AG10803 (cell line): ENCODE results near the gene HAND1.

Source experiments
- DNase-seq: peaks from one replicate; pipeline ENCODE4 v3.0.0; 2010; ENCODE audit warnings: low read depth
- H3K4me3 ChIP-seq: 2 replicates; pipeline ENCODE4 v1.5.1; 2011; ENCODE audit warnings: mild to moderate bottlenecking, low read length, control low read depth
- CTCF ChIP-seq: conservative IDR thresholded peaks from 2 replicates; pipeline ENCODE4 v1.5.1; 2011; ENCODE audit warnings: mild to moderate bottlenecking, low read length, control low read depth, inconsistent platforms

The HAND1 gene

GRCh38 chr5:154474396-154475334 is 3.4 kb downstream of the HAND1 start:
- no peak for TF ChIP-seq CTCF

GRCh38 chr5:154473581-154474283 is 4.3 kb downstream of the HAND1 start:
- DNase-seq: no peak
- TF ChIP-seq CTCF: no peak
- no peak overlapping the region for H3K4me3 ChIP-seq

More at GRCh38 chr5:154474396-154475334, 3.4 kb downstream of the HAND1 start:
- no peak for DNase-seq
- no peak overlapping the region for H3K4me3 ChIP-seq

DNA sequence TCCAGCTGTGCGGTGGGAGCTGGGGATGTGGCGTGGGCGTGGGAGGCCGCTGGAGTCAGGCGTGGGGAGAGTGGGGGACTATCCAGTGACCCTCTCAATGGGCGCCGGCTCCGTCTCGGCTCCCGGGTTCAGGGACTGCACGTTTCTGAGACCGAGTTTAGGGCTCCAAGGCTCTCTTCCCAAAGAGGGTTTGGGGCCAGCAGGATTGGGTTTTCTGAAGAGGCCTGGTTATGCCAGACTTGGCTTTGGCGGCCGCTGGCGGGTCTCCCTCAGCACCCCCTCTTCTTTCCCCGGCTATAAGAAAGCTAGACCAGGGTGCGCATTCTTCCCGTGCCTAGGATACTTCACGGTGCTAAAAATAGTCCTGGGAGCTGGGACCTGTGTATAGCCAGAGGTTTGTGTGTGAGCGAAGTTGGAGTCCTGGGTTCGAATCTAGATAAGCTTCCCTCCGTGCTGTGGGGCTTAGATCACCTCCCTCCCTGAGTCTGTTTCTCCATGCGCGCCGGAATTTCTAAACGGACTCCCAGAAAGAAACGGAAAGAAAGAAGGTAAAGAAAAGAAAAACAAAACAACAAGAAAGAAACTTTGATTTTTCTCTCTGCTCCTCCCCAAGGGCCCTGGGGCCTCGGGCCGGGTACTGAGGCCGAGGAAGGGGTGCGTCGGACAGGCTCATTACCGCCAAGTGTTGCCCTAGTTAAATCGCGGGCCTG is 5.0 kb downstream of the HAND1 start:
- no peak overlapping the region for H3K4me3 ChIP-seq
- peak; percentile 17 for DNase-seq
- TF ChIP-seq CTCF: no peak

DNA sequence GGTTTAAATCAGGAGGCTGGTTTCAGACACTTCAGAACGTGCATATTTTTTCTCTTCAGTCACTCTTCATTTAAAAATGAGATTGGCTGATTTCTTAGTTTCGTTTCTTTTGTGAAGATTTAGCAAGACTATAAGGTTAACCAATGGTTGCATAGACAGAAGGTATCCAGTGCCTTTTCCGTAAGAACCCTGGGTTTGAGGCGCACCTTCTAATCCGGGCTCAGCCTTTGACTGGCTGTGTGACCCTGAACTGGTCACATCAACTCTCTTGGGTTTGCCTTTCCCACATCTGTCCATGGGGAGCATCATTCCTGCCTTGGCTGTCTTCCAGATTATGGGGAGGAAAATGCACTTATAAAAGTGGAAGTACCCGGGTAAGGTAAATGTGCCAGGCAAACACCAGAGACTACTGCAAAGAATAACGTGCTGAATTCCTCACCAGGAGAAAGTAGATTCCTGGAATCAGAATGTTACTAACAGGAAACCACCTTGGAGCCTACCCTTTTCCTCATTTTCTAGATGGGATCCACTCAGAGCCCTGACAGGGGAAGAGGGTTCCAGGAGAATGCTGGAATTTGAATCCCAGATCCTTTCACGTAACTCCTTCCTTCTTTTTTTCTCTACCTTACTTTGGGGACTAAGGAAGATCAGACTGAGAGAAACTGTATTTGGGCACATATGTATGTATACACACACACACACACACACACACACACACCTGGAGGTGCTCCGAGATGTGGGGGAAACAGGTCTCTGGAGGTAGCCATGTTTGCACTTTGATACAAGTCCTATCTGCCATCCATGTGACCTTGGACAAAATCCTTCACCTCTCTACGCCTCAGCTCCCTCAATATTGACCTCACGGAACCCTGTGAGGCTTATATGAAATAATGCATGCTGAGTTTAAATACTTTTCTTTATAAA is 6.8 kb downstream of the HAND1 start:
- H3K4me3 ChIP-seq: no peak overlapping the region
- DNase-seq: no peak
- TF ChIP-seq CTCF: no peak

GRCh38 chr5:154470137-154470536 is 7.9 kb downstream of the HAND1 start:
- H3K4me3 ChIP-seq: no peak overlapping the region
- TF ChIP-seq CTCF: no peak
- no peak for DNase-seq

DNA sequence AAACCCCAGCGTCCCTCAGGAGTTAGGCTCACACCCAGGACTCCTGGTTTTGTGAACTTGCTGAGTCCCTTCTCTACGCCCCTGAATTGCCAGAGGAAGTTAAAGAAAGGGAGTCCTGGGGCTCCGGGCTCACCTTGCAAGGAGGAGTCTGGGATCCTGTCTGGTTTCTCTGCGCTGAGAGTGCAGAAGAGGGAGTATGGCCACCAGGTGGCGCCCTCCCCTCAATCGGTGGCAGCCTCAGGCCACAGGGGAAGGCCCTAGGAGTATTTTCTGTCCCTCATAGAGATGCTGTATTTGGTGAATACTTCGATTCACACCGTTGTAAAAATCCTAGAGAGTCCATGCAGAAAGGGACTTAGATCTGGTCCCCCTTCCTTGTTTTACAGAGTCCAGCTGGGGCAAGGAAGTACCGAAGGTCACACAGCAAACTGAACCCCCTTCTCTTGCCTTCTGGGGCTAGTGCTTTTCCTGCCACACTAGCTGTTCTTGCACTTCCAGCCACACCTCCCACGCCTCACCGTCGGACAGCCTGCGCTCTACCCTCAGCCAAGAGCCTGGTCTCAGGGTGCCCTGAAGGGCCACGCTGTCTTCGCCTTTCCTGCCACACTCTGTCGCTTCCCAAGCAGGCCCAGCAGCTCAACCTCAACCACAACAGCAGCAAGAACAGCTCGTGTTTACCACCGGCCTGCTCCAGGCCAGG is 10.2 kb downstream of the HAND1 start:
- no peak overlapping the region for H3K4me3 ChIP-seq
- peak; percentile 93 for TF ChIP-seq CTCF
- DNase-seq: peak; percentile 57
